ENCODE results near the gene TNNT3.

GRCh38 chr11:1891831-1892115, 27.7 kb upstream of the TNNT3 start, which contains the start of gene PRR33:
- TF ChIP-seq, protein P1, sequence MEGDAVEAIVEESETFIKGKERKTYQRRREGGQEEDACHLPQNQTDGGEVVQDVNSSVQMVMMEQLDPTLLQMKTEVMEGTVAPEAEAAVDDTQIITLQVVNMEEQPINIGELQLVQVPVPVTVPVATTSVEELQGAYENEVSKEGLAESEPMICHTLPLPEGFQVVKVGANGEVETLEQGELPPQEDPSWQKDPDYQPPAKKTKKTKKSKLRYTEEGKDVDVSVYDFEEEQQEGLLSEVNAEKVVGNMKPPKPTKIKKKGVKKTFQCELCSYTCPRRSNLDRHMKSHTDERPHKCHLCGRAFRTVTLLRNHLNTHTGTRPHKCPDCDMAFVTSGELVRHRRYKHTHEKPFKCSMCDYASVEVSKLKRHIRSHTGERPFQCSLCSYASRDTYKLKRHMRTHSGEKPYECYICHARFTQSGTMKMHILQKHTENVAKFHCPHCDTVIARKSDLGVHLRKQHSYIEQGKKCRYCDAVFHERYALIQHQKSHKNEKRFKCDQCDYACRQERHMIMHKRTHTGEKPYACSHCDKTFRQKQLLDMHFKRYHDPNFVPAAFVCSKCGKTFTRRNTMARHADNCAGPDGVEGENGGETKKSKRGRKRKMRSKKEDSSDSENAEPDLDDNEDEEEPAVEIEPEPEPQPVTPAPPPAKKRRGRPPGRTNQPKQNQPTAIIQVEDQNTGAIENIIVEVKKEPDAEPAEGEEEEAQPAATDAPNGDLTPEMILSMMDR (IDR thresholded peaks at IDR 0.05; ENCODE audit: insufficient read depth, low read length, poor library complexity, severe bottlenecking), result no peak
- TF ChIP-seq EZH2phosphoT487 (conservative IDR thresholded peaks at IDR 0.05; ENCODE audit: low read length), result no peak

Measured in SU-DHL-6 (cell line).